K562 (cell line): Measurements from ENCODE around the gene HNRNPK. TPM values are rescaled to one million over a fixed set of nuclear protein-coding genes. Genes with fewer than 3 reads are reported as not detected.

Source experiments
- BCOR ChIP-seq: fragments of 450-650 bp; IDR thresholded peaks from 2 replicates; pipeline ENCODE4 v1.6.1; 2016
- BHLHE40 ChIP-seq: IDR thresholded peaks from 2 replicates; pipeline ENCODE4 v1.6.1; 2011; ENCODE audit warnings: low read length, improper control_type of control experiment
- CHD2 ChIP-seq: IDR thresholded peaks from 2 replicates; pipeline ENCODE4 v1.6.1; 2011; ENCODE audit warnings: low read depth, low read length
- FOXP1 ChIP-seq: sonication (generic); formaldehyde crosslinking; IDR thresholded peaks from 2 replicates; pipeline ENCODE4 v1.8.0; 2022; ENCODE audit warnings: mild to moderate bottlenecking, missing genetic modification reagents
- KDM1A ChIP-seq, 2 experiments: fragments of 450-650 bp; IDR thresholded peaks; 2 replicates each; pipeline ENCODE4 v1.6.1; 2016; ENCODE audit warnings: mild to moderate bottlenecking in 2 of 2
- MED1 ChIP-seq: sonication (generic); formaldehyde crosslinking; IDR thresholded peaks from 2 replicates; pipeline ENCODE4 v1.8.1; 2023; ENCODE audit warnings: missing genetic modification reagents, borderline replicate concordance
- NFXL1 ChIP-seq: fragments of 450-650 bp; formaldehyde crosslinking; IDR thresholded peaks from 2 replicates; pipeline ENCODE4 v1.4.0; 2021; ENCODE audit warnings: mild to moderate bottlenecking
- PPARD ChIP-seq: fragments of 250-450 bp; sonication (Bioruptor Pico); IDR thresholded peaks from 2 replicates; pipeline ENCODE4 v1.8.0; 2022; ENCODE audit warnings: inconsistent platforms, mild to moderate bottlenecking, moderate library complexity
- ZBTB33 ChIP-seq: sonication (generic); formaldehyde crosslinking; IDR thresholded peaks from 2 replicates; pipeline ENCODE4 v1.8.1; 2023; ENCODE audit warnings: mild to moderate bottlenecking, missing genetic modification reagents
- ZC3H8 ChIP-seq: fragments of 450-650 bp; IDR thresholded peaks from 2 replicates; pipeline ENCODE4 v1.6.1; 2017
- ZFP36 ChIP-seq: fragments of 150-350 bp; IDR thresholded peaks from 2 replicates; pipeline ENCODE4 v1.6.1; 2018; ENCODE audit warnings: low read length, low read depth; ENCODE audit not compliant: partially characterized antibody
- ZNF23 ChIP-seq: fragments of 250-450 bp; sonication (Bioruptor Pico); IDR thresholded peaks from 2 replicates; pipeline ENCODE4 v1.4.0; 2020; ENCODE audit warnings: mild to moderate bottlenecking
- ZNF354B ChIP-seq: fragments of 250-450 bp; sonication (Bioruptor Pico); IDR thresholded peaks from 2 replicates; pipeline ENCODE4 v1.4.0; 2020
- ZNF41 ChIP-seq: fragments of 250-450 bp; sonication (Bioruptor Pico); conservative IDR thresholded peaks from 2 replicates; pipeline ENCODE4 v1.4.0; 2020; ENCODE audit warnings: mild to moderate bottlenecking
- ZNF431 ChIP-seq: sonication (generic); formaldehyde crosslinking; IDR thresholded peaks from 2 replicates; pipeline ENCODE4 v1.8.0; 2022; ENCODE audit warnings: mild to moderate bottlenecking, missing genetic modification reagents
- ZNF511 ChIP-seq: sonication (generic); formaldehyde crosslinking; IDR thresholded peaks from 2 replicates; pipeline ENCODE4 v1.8.0; 2022; ENCODE audit warnings: mild to moderate bottlenecking, missing genetic modification reagents
- polyA plus RNA-seq, 8 experiments: library from polyadenylated mRNA; depleted of rRNA in 4 of 8; stranded (reverse) in 5 of 8; unstranded in 3 of 8; fragments of >200 nt; fragmentation: Nextera tagmentation in 2 of 8; fragmentation: Illumina TruSeq in 1 of 8; extraction: Ambion mirVana in 2 of 8; extraction: Trizol in 1 of 8; gene quantifications; 2 replicates each; pipeline versions ENCODE4 v1.2.1 to v1.2.3, GENCODE V29; 2011 to 2014; ENCODE audit warnings: inconsistent platforms in 1 of 8, missing spikeins in 1 of 8
- total RNA-seq, 7 experiments: library from RNA; depleted of rRNA in 6 of 7; stranded (reverse); fragments of >200 nt in 6 of 7; fragmentation: Illumina TruSeq in 2 of 7; extraction: Trizol in 2 of 7; gene quantifications; 2 replicates each; pipeline versions ENCODE4 v1.2.1 to v1.2.3, GENCODE V29; 2011 to 2021; ENCODE audit warnings: low replicate concordance in 1 of 7
- TF ChIP-seq, protein P1 (sequence below): fragments of 250-450 bp; sonication (Bioruptor Pico); IDR thresholded peaks from 2 replicates; pipeline ENCODE4 v1.5.0; 2021; ENCODE audit warnings: mild to moderate bottlenecking, moderate library complexity
- TF ChIP-seq, protein P2 (sequence below): fragments of 250-450 bp; sonication (Bioruptor Pico); IDR thresholded peaks from 2 replicates; pipeline ENCODE4 v1.5.0; 2022; ENCODE audit warnings: mild to moderate bottlenecking
- TF ChIP-seq, protein P3 (sequence below): fragments of 250-450 bp; sonication (Bioruptor Pico); IDR thresholded peaks from 2 replicates; pipeline ENCODE4 v1.4.0; 2020; ENCODE audit warnings: mild to moderate bottlenecking, moderate library complexity

The HNRNPK gene
- total and polyA plus RNA-seq, 9 of the 15 experiments (the other 6 are each of a cell fraction or from before 2014, with no cell fraction given), result 224 to 883 (median 618) TPM

- TF ChIP-seq ZBTB33 (CRISPR knock-in tag) (peak; percentile 13; the same call in 1 of the 2 replicates), BHLHE40 (peak; percentile 28; the same call in 1 of the 2 replicates), ZNF354B (CRISPR knock-in tag) (no peak), FOXP1 (no peak), BCOR (no peak), NFXL1 (CRISPR knock-in tag) (no peak), CHD2 (peak; percentile 94), PPARD (CRISPR knock-in tag) (no peak), MED1 (CRISPR knock-in tag) (no peak), ZNF41 (CRISPR knock-in tag) (no peak), ZNF431 (CRISPR knock-in tag) (peak; percentile 29; the same call in 1 of the 2 replicates), ZFP36 (no peak), ZC3H8 (no peak), ZNF511 (CRISPR knock-in tag) (no peak), KDM1A (IDR thresholded peaks at IDR 0.05) (no peak), ZNF23 (no peak)
- TF ChIP-seq, protein P1, sequence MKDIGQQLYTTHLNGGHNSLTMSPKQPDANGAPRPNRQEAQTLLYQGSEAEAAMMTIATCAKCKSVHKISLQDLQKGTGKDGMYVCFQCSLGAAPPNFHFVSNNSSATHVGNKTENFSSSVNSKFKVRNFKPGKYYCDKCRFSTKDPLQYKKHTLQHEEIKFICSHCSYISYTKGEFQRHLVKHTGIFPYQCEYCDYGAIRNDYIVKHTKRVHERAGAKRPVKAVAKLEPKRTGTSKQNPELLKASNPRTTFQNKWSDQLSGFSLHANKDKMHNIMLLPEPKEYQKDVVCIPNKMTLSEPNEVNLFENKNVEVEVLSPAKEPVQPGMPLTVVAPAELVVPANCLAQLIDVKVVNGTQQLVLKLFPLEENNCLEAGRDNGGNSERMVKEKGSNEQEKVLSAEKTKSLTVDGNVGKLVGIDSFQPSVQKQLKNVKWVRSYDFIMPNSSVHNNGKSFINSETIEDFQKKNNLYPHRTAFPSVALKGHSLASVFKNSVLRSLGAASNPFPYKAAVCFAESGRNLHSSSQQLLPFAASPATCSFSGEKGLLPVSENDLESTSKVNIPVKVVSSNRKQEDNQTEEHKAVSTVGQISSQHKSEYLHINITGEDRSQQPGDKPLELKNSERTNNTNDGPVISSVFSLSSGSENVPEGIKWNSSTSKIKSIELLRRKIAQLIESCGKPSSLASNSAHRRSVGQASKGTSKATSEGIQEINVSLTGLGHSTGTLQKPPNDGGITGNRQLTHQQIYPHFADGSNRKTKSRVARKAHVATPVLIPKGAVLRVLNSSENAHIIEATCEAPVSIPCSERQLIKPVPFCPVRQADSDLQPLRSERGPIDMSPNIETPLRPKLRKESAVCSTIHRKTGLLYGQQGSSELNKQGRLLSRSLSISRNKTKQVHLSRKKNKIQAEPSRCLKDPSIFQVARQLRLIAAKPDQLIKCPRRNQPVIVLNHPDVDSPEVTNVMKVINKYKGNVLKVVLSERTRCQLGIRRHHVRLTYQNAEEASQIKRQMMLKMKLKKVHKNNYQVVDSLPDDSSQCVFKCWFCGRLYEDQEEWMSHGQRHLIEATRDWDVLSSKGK (CRISPR knock-in tag), result no peak
- TF ChIP-seq, protein P2, sequence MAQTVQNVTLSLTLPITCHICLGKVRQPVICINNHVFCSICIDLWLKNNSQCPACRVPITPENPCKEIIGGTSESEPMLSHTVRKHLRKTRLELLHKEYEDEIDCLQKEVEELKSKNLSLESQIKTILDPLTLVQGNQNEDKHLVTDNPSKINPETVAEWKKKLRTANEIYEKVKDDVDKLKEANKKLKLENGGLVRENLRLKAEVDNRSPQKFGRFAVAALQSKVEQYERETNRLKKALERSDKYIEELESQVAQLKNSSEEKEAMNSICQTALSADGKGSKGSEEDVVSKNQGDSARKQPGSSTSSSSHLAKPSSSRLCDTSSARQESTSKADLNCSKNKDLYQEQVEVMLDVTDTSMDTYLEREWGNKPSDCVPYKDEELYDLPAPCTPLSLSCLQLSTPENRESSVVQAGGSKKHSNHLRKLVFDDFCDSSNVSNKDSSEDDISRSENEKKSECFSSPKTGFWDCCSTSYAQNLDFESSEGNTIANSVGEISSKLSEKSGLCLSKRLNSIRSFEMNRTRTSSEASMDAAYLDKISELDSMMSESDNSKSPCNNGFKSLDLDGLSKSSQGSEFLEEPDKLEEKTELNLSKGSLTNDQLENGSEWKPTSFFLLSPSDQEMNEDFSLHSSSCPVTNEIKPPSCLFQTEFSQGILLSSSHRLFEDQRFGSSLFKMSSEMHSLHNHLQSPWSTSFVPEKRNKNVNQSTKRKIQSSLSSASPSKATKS, result no peak
- TF ChIP-seq, protein P3, sequence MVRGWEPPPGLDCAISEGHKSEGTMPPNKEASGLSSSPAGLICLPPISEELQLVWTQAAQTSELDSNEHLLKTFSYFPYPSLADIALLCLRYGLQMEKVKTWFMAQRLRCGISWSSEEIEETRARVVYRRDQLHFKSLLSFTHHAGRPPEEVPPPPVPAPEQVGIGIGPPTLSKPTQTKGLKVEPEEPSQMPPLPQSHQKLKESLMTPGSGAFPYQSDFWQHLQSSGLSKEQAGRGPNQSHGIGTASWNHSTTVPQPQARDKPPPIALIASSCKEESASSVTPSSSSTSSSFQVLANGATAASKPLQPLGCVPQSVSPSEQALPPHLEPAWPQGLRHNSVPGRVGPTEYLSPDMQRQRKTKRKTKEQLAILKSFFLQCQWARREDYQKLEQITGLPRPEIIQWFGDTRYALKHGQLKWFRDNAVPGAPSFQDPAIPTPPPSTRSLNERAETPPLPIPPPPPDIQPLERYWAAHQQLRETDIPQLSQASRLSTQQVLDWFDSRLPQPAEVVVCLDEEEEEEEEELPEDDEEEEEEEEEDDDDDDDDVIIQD, result no peak
Observed at GRCh38 chr9:83980395-83981125, 545 bp upstream of the HNRNPK start, which contains the start of gene RMI1 (continued).
